ENCODE measurements around the gene PARD3B. TPM values are rescaled to one million over a fixed set of nuclear protein-coding genes. Genes with fewer than 3 reads are reported as not detected.

PARD3B gene
- total and polyA plus RNA-seq, 2 of the 8 experiments (the other 6 are each of a cell fraction or from before 2014, with no cell fraction given) = 1.2 to 5.7 TPM

GRCh38 chr2:205427112-205427511 lies 881.8 kb downstream of the PARD3B start:
- Histone ChIP-seq H4K20me1 (replicated peaks in 1 of 2; ENCODE audit: control insufficient read depth in 1 of 2, insufficient read depth in 2 of 2, low read length in 2 of 2) (no peaks in the 10 kb centered on the region), H3K23me2 (ENCODE audit: low read depth, low read length) (no peaks in the 10 kb centered on the region), H3K18ac (ENCODE audit: extremely low read depth, low read length) (no peak overlapping the region), H2BK120ac (replicated peaks; ENCODE audit: low read depth, low read length) (no peak overlapping the region), H3K23ac (ENCODE audit: insufficient read length) (no peak overlapping the region), H3K9ac (replicated peaks in 1 of 4; ENCODE audit: extremely low read depth in 1 of 4, low read depth in 3 of 4, low read length in 3 of 4) (no peak overlapping the region), H3K27me3 (replicated peaks in 1 of 4; ENCODE audit: control insufficient read depth in 3 of 4, extremely low read depth in 1 of 4, insufficient read depth in 3 of 4, low read length in 3 of 4) (no peaks in the 10 kb centered on the region; a peak in 1 of 7 replicates), H3K14ac (ENCODE audit: insufficient read length) (no peak overlapping the region), H4K91ac (replicated peaks; ENCODE audit: insufficient read length, low read length) (no peak overlapping the region), H3K4me1 (replicated peaks in 1 of 4; ENCODE audit: control insufficient read depth in 3 of 4, insufficient read depth in 4 of 4, low read length in 3 of 4) (peaks cover 0 to 2% (median 0%) of the 10 kb centered on the region in 4 experiments; a peak in 1 of 7 replicates), H3K9me3 (ENCODE audit: insufficient read depth in 2 of 2, low read depth in 1 of 2, low read length in 1 of 2) (0 out of 4 replicates have a peak, but pooled peaks cover 0 to 3% of the 10 kb centered on the region in 2 experiments), H3K27ac (ENCODE audit: low read depth, low read length) (no peak overlapping the region), H4K8ac (ENCODE audit: extremely low read depth, insufficient read depth, low read length) (no peak overlapping the region), H3K79me1 (ENCODE audit: low read depth, low read length) (no peaks in the 10 kb centered on the region), H3K56ac (replicated peaks; ENCODE audit: insufficient read length, low read depth, low read length) (no peak overlapping the region), H4K5ac (ENCODE audit: insufficient read length, low read depth, low read length) (no peak overlapping the region), H3K36me3 (ENCODE audit: control insufficient read depth in 2 of 4, insufficient read depth in 4 of 4, low read length in 3 of 4) (no peaks in the 10 kb centered on the region), H3K4ac (replicated peaks; ENCODE audit: insufficient read length, low read depth, low read length) (no peak overlapping the region), H2BK5ac (ENCODE audit: low read depth, low read length) (no peak overlapping the region), H2BK15ac (ENCODE audit: low read length) (no peak overlapping the region), H2AK5ac (ENCODE audit: low read depth, low read length) (no peak overlapping the region), H3K79me2 (ENCODE audit: control insufficient read depth in 1 of 2, insufficient read depth in 2 of 2, low read length in 2 of 2) (no peaks in the 10 kb centered on the region), H3K4me3 (ENCODE audit: extremely low read depth in 1 of 4, insufficient read depth in 2 of 4, low read depth in 3 of 4, low read length in 4 of 4) (no peak overlapping the region), H2BK20ac (ENCODE audit: low read length) (no peak overlapping the region), H2AFZ (ENCODE audit: low read length) (no peak overlapping the region), H2BK12ac (ENCODE audit: low read depth, low read length) (no peak overlapping the region), H3K4me2 (ENCODE audit: insufficient read depth in 1 of 2, low read depth in 2 of 2, low read length in 2 of 2) (no peak overlapping the region)
- FAIRE-seq (no peak), DNase-seq (ENCODE audit: low read depth in 1 of 2, low spot score in 2 of 2) (no peak)
- POLR2A ChIA-PET (ENCODE audit: partially characterized antibody) = no interaction called here
- 85% methylated on average over 3 of the region's 3 CpGs; no CpG with 5 or more reads in 1 of the 2 experiments for WGBS, 2 experiments (ENCODE audit: extremely low coverage in 1 of 2, insufficient coverage in 1 of 2, insufficient read length in 1 of 2, insufficient replicate concordance in 2 of 2, low coverage in 1 of 2, low lambda C conversion rate in 2 of 2, missing lambda C conversion rate in 1 of 2)
- CTCF ChIA-PET (ENCODE audit: partially characterized antibody) = interaction anchor here (0.8 to 1.0 kb wide), 2 partner anchors 79 to 83 kb away, joined by 3 read pairs; no protein-coding TSS in a partner anchor
- TF ChIP-seq CHD1 (IDR thresholded peaks at IDR 0.05; ENCODE audit: low read depth, low read length) = no peak
- no peak for TF ChIP-seq RFX5 (IDR thresholded peaks at IDR 0.05; ENCODE audit: borderline replicate concordance, low read depth, low read length)
- TF ChIP-seq SP4 (IDR thresholded peaks at IDR 0.05; ENCODE audit: low read length) = no peak
- TF ChIP-seq TAF7 (optimal IDR thresholded peaks at IDR 0.05; ENCODE audit: borderline replicate concordance, low read depth, low read length) = no peak
- no peak for TF ChIP-seq POU5F1 (IDR thresholded peaks at IDR 0.05; ENCODE audit: low read depth, low read length)
- no peak for TF ChIP-seq CTCF (IDR thresholded peaks at IDR 0.05; ENCODE audit: control extremely low read depth in 1 of 3, insufficient read depth in 1 of 3, low read depth in 1 of 3, low read length in 3 of 3)
- TF ChIP-seq MAFK (IDR thresholded peaks at IDR 0.05; ENCODE audit: low read depth, low read length) = no peak
- no peak for TF ChIP-seq KDM5A (IDR thresholded peaks at IDR 0.05; ENCODE audit: low read length)
- no peak for TF ChIP-seq JUND (IDR thresholded peaks at IDR 0.05; ENCODE audit: low read length)
- no peak for TF ChIP-seq CEBPB (IDR thresholded peaks at IDR 0.05; ENCODE audit: low read depth, low read length)
- TF ChIP-seq EZH2 (IDR thresholded peaks at IDR 0.05; ENCODE audit: low read depth, low read length, severe bottlenecking) = no peak
- TF ChIP-seq SRF (IDR thresholded peaks at IDR 0.05; ENCODE audit: low read depth, low read length) = no peak
- no peak for TF ChIP-seq SP2 (IDR thresholded peaks at IDR 0.05; ENCODE audit: low read length)

All from H1 (cell line).